Memory B cell (primary cell): Measurements from ENCODE around the gene LTC4S.
"Not testable (repeated sequence)": the region's sequence is repeated elsewhere in the genome, so short reads cannot be mapped to it uniquely, and the experiment has no call there.

Experiments used
- ATAC-seq: fragments of 150-1000 bp; cut with Tn5 transposase; 2 replicates; pipeline ENCODE4 v1.10.0; 2021; ENCODE audit warnings: low read depth, mild to moderate bottlenecking, moderate library complexity
- DNase-seq, 2 donors: peaks; one replicate each; pipeline ENCODE4 v3.0.0; 2022; ENCODE audit warnings: low spot score in 2 of 2
- H3K27ac Mint-ChIP-seq: one replicate; pipeline ENCODE4 v1.8.0; 2022; ENCODE audit warnings: mild to moderate bottlenecking, moderate library complexity, mixed read lengths
- H3K27me3 Mint-ChIP-seq: one replicate; pipeline ENCODE4 v1.8.0; 2022; ENCODE audit warnings: mixed read lengths
- H3K36me3 Mint-ChIP-seq: one replicate; pipeline ENCODE4 v1.8.0; 2022; ENCODE audit warnings: mild to moderate bottlenecking, mixed read lengths
- H3K4me1 Mint-ChIP-seq: one replicate; pipeline ENCODE4 v1.8.0; 2022; ENCODE audit warnings: mixed read lengths
- H3K4me3 Mint-ChIP-seq: one replicate; pipeline ENCODE4 v1.8.0; 2022; ENCODE audit warnings: mild to moderate bottlenecking, moderate library complexity, mixed read lengths
- H3K9me3 Mint-ChIP-seq: one replicate; pipeline ENCODE4 v1.8.0; 2022; ENCODE audit warnings: mixed read lengths

The LTC4S gene

GRCh38 chr5:179793468-179794139, at the start of gene LTC4S:
Gene LTC4S (plus strand): TSS chr5:179793986. CDS start chr5:179794081, 95 bp downstream.
- DNase-seq, result no peak
- H3K9me3 Mint-ChIP-seq, result no peaks in the 10 kb centered on the region
- no peaks in the 10 kb centered on the region for H3K36me3 Mint-ChIP-seq
- H3K4me3 Mint-ChIP-seq, result peak within 1 kb of the TSS; percentile 70
- H3K27ac Mint-ChIP-seq, result peak within 1 kb of the TSS; percentile 22
- peak; percentile 32 for ATAC-seq
- H3K4me1 Mint-ChIP-seq, result peaks cover 27% of the 10 kb centered on the region
- no peaks in the 10 kb centered on the region for H3K27me3 Mint-ChIP-seq

GRCh38 chr5:179744106-179744505, 49.7 kb upstream of the LTC4S start:
- H3K9me3 Mint-ChIP-seq, H3K27me3 Mint-ChIP-seq, DNase-seq, ATAC-seq, H3K36me3 Mint-ChIP-seq, H3K27ac Mint-ChIP-seq, H3K4me3 Mint-ChIP-seq: not testable (repeated sequence)
- H3K4me1 Mint-ChIP-seq, result peaks cover 24% of the 10 kb centered on the region

GRCh38 chr5:179746872-179747271, 46.9 kb upstream of the LTC4S start:
- ATAC-seq (no peak), DNase-seq (no peak)
- Mint-ChIP-seq H3K4me3 (no peak overlapping the region), H3K27ac (no peak overlapping the region), H3K9me3 (no peaks in the 10 kb centered on the region), H3K27me3 (no peaks in the 10 kb centered on the region), H3K36me3 (peaks cover 4% of the 10 kb centered on the region), H3K4me1 (peaks cover 15% of the 10 kb centered on the region)

- Mint-ChIP-seq H3K27me3 (no peaks in the 10 kb centered on the region), H3K27ac (no peak overlapping the region), H3K9me3 (no peaks in the 10 kb centered on the region), H3K36me3 (peaks cover 4% of the 10 kb centered on the region), H3K4me3 (no peak overlapping the region), H3K4me1 (peaks cover 15% of the 10 kb centered on the region)
- DNase-seq (no peak), ATAC-seq (no peak)
These were observed 46.0 kb upstream of the LTC4S start for GRCh38 chr5:179747811-179748210.

- ATAC-seq (no peak), DNase-seq (no peak)
- H3K36me3 Mint-ChIP-seq, result peaks cover 8% of the 10 kb centered on the region
- no peak overlapping the region for H3K4me3 Mint-ChIP-seq
- no peak overlapping the region for H3K27ac Mint-ChIP-seq
- H3K4me1 Mint-ChIP-seq, result peaks cover 24% of the 10 kb centered on the region
- no peaks in the 10 kb centered on the region for H3K27me3 Mint-ChIP-seq
- no peaks in the 10 kb centered on the region for H3K9me3 Mint-ChIP-seq
These were observed 43.8 kb upstream of the LTC4S start for GRCh38 chr5:179749857-179750508.

- DNase-seq (no peak), ATAC-seq (no peak)
- Mint-ChIP-seq H3K4me1 (peaks cover 23% of the 10 kb centered on the region), H3K36me3 (peaks cover 6% of the 10 kb centered on the region), H3K9me3 (no peaks in the 10 kb centered on the region), H3K4me3 (no peak overlapping the region), H3K27me3 (no peaks in the 10 kb centered on the region), H3K27ac (peak overlapping the region; percentile 18)
These were observed 39.8 kb upstream of the LTC4S start for GRCh38 chr5:179753971-179754370.

GRCh38 chr5:179755022-179755421, 38.8 kb upstream of the LTC4S start:
- no peaks in the 10 kb centered on the region for H3K9me3 Mint-ChIP-seq
- ATAC-seq (no peak), DNase-seq (no peak)
- H3K27ac Mint-ChIP-seq, result peak overlapping the region; percentile 18
- H3K36me3 Mint-ChIP-seq, result peaks cover 6% of the 10 kb centered on the region
- H3K27me3 Mint-ChIP-seq, result no peaks in the 10 kb centered on the region
- no peak overlapping the region for H3K4me3 Mint-ChIP-seq
- H3K4me1 Mint-ChIP-seq, result peaks cover 30% of the 10 kb centered on the region

- ATAC-seq, result no peak
- no peaks in the 10 kb centered on the region for H3K27me3 Mint-ChIP-seq
- H3K9me3 Mint-ChIP-seq, result no peaks in the 10 kb centered on the region
- peaks cover 50% of the 10 kb centered on the region for H3K4me1 Mint-ChIP-seq
- no peak overlapping the region for H3K4me3 Mint-ChIP-seq
- DNase-seq, result no peak
- H3K27ac Mint-ChIP-seq, result no peak overlapping the region
- peaks cover 2% of the 10 kb centered on the region for H3K36me3 Mint-ChIP-seq
These were observed 34.8 kb upstream of the LTC4S start for GRCh38 chr5:179758955-179759354.

GRCh38 chr5:179759581-179760551, 33.9 kb upstream of the LTC4S start:
- Mint-ChIP-seq H3K4me3 (no peak overlapping the region), H3K36me3 (peaks cover 2% of the 10 kb centered on the region), H3K4me1 (peaks cover 48% of the 10 kb centered on the region), H3K9me3 (no peaks in the 10 kb centered on the region), H3K27me3 (no peaks in the 10 kb centered on the region), H3K27ac (peak overlapping the region; percentile 79)
- no peak for ATAC-seq
- no peak for DNase-seq

GRCh38 chr5:179762079-179762780, 31.6 kb upstream of the LTC4S start:
- DNase-seq (peak; percentile 24 to 29), ATAC-seq (peak; percentile 89)
- Mint-ChIP-seq H3K4me3 (no peak overlapping the region), H3K36me3 (peaks cover 2% of the 10 kb centered on the region), H3K27me3 (no peaks in the 10 kb centered on the region), H3K9me3 (no peaks in the 10 kb centered on the region), H3K27ac (peak overlapping the region; percentile 56), H3K4me1 (peaks cover 38% of the 10 kb centered on the region)

- Mint-ChIP-seq H3K4me1 (peaks cover 38% of the 10 kb centered on the region), H3K9me3 (no peaks in the 10 kb centered on the region), H3K27me3 (no peaks in the 10 kb centered on the region), H3K36me3 (peaks cover 2% of the 10 kb centered on the region), H3K27ac (peak overlapping the region; percentile 56), H3K4me3 (no peak overlapping the region)
- DNase-seq (no peak), ATAC-seq (no peak)
These were observed 31.0 kb upstream of the LTC4S start for GRCh38 chr5:179762781-179763176.

- H3K4me1 Mint-ChIP-seq, result peaks cover 38% of the 10 kb centered on the region
These were observed 30.4 kb upstream of the LTC4S start for GRCh38 chr5:179763215-179763945.

GRCh38 chr5:179764056-179764455, 29.7 kb upstream of the LTC4S start:
- H3K4me1 Mint-ChIP-seq, result peaks cover 36% of the 10 kb centered on the region
- ATAC-seq (no peak), DNase-seq (no peak)
- H3K36me3 Mint-ChIP-seq, result peaks cover 4% of the 10 kb centered on the region
- H3K27ac Mint-ChIP-seq, result no peak overlapping the region
- no peak overlapping the region for H3K4me3 Mint-ChIP-seq
- no peaks in the 10 kb centered on the region for H3K27me3 Mint-ChIP-seq
- H3K9me3 Mint-ChIP-seq, result no peaks in the 10 kb centered on the region

More at GRCh38 chr5:179763215-179763945, 30.4 kb upstream of the LTC4S start:
- Mint-ChIP-seq H3K36me3 (peaks cover 2% of the 10 kb centered on the region), H3K27ac (no peak overlapping the region), H3K27me3 (no peaks in the 10 kb centered on the region), H3K4me3 (no peak overlapping the region), H3K9me3 (no peaks in the 10 kb centered on the region)
- ATAC-seq (peak; percentile 66), DNase-seq (peak; percentile 37 to 44)
